ENCODE measurements around the gene SLC25A29.

GRCh38 chr14:100290607-100291304 is 15.5 kb downstream of the SLC25A29 start:
- TF ChIP-seq, protein P1, sequence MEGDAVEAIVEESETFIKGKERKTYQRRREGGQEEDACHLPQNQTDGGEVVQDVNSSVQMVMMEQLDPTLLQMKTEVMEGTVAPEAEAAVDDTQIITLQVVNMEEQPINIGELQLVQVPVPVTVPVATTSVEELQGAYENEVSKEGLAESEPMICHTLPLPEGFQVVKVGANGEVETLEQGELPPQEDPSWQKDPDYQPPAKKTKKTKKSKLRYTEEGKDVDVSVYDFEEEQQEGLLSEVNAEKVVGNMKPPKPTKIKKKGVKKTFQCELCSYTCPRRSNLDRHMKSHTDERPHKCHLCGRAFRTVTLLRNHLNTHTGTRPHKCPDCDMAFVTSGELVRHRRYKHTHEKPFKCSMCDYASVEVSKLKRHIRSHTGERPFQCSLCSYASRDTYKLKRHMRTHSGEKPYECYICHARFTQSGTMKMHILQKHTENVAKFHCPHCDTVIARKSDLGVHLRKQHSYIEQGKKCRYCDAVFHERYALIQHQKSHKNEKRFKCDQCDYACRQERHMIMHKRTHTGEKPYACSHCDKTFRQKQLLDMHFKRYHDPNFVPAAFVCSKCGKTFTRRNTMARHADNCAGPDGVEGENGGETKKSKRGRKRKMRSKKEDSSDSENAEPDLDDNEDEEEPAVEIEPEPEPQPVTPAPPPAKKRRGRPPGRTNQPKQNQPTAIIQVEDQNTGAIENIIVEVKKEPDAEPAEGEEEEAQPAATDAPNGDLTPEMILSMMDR (conservative IDR thresholded peaks at IDR 0.05 in 1 of 2, IDR thresholded peaks at IDR 0.05 in 1 of 2; ENCODE audit: low read depth in 1 of 2, low read length in 2 of 2), result no peak
- no peak for TF ChIP-seq EZH2 (IDR thresholded peaks at IDR 0.05; ENCODE audit: low read length, missing control alignments)
